ENCODE data around the gene ZNF580.

ZNF580 gene

GRCh38 chr19:55640577-55641425, at the start of gene ZNF580:
ZNF580 (plus strand) TSS chr19:55641002; CDS start chr19:55642509, 1,507 bp downstream.
- TF ChIP-seq CTCF (conservative IDR thresholded peaks at IDR 0.05; ENCODE audit: low read depth, low read length) = no peak
- H3K4me3 ChIP-seq (ENCODE audit: low read depth, low read length) = peak within 1 kb of the TSS; percentile 81
- peak; percentile 91 for DNase-seq (ENCODE audit: low read depth)

- no peak overlapping the region for H3K4me3 ChIP-seq (ENCODE audit: low read depth, low read length)
- no peak for TF ChIP-seq CTCF (conservative IDR thresholded peaks at IDR 0.05; ENCODE audit: low read depth, low read length)
- DNase-seq (ENCODE audit: low read depth) = no peak
Observed at GRCh38 chr19:55591555-55591954, 49.2 kb upstream of the ZNF580 start.

- H3K4me3 ChIP-seq (ENCODE audit: low read depth, low read length) = no peak overlapping the region
- no peak for TF ChIP-seq CTCF (conservative IDR thresholded peaks at IDR 0.05; ENCODE audit: low read depth, low read length)
- DNase-seq (ENCODE audit: low read depth) = no peak
Observed at GRCh38 chr19:55592391-55593090, 48.3 kb upstream of the ZNF580 start.

DNA sequence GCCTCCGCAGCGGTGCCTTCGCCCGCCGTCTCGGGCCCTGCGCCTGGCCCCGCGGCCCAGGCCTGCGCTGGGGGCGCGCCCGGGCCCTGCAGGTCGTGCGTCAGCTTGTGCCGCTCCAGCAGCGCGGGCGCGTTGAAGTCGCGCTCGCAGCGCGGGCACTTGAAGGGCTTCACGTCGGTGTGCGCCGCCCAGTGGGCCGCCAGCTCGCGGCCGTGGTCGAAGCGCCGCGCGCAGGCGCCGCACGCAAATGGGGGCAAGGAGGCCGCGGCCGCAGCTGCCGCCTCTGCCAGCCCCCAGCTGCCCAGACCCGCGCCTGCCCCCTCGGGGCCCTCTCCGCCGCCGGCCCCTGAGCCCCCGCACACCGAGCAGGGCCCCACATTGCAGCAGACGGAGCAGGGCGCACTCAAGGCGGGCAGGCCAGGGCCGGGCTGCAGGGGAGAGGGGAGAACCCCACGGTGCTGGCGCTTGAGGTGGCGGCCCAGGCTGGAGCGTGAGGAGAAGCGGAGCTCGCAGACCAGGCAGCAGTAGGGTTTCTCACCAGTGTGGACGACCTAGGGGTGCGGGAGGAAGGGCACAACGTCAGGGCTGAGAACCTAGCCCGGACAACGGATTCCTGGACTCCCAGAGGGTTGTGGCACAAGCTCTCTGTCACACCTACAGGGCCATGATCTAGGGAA, 47.6 kb upstream of the ZNF580 start:
- DNase-seq (ENCODE audit: low read depth) = no peak
- no peak overlapping the region for H3K4me3 ChIP-seq (ENCODE audit: low read depth, low read length)
- no peak for TF ChIP-seq CTCF (conservative IDR thresholded peaks at IDR 0.05; ENCODE audit: low read depth, low read length)

- H3K4me3 ChIP-seq (ENCODE audit: low read depth, low read length) = no peak overlapping the region
- no peak for TF ChIP-seq CTCF (conservative IDR thresholded peaks at IDR 0.05; ENCODE audit: low read depth, low read length)
- peak; percentile 13 for DNase-seq (ENCODE audit: low read depth)
Observed at GRCh38 chr19:55594996-55595545, 45.7 kb upstream of the ZNF580 start.

- no peak for TF ChIP-seq CTCF (conservative IDR thresholded peaks at IDR 0.05; ENCODE audit: low read depth, low read length)
- no peak overlapping the region for H3K4me3 ChIP-seq (ENCODE audit: low read depth, low read length)
- DNase-seq (ENCODE audit: low read depth) = no peak
Observed at GRCh38 chr19:55596304-55596703, 44.5 kb upstream of the ZNF580 start.

Data from choroid plexus epithelial cell (primary cell).